Activated naive CD8-positive, alpha-beta T cell treated with anti-CD3 and anti-CD28 coated beads, Interleukin-2, amount 50 U/mL, for 24 hours (primary cell): Measurements from ENCODE around the gene ZSCAN5A.
"Not testable (repeated sequence)": the region's sequence is repeated elsewhere in the genome, so short reads cannot be mapped to it uniquely, and the experiment has no call there.

ENCODE experiments used
- ATAC-seq: fragments of 150-1000 bp; cut with Tn5 transposase; one replicate; pipeline ENCODE4 v1.10.0; 2021
- DNase-seq: peaks from one replicate; pipeline ENCODE4 v3.0.0; 2021
- H3K27ac Mint-ChIP-seq: one replicate; pipeline ENCODE4 v1.8.0; 2021; ENCODE audit warnings: mild to moderate bottlenecking, mixed read lengths
- H3K27me3 Mint-ChIP-seq: one replicate; pipeline ENCODE4 v1.8.0; 2021; ENCODE audit warnings: mixed read lengths
- H3K36me3 Mint-ChIP-seq: one replicate; pipeline ENCODE4 v1.8.0; 2021; ENCODE audit warnings: low read depth, mixed read lengths
- H3K4me1 Mint-ChIP-seq: one replicate; pipeline ENCODE4 v1.8.0; 2021; ENCODE audit warnings: mixed read lengths
- H3K4me3 Mint-ChIP-seq: one replicate; pipeline ENCODE4 v1.8.0; 2021; ENCODE audit warnings: mild to moderate bottlenecking, moderate library complexity, mixed read lengths
- H3K9me3 Mint-ChIP-seq: one replicate; pipeline ENCODE4 v1.8.0; 2021; ENCODE audit warnings: mixed read lengths

ZSCAN5A gene, protein sequence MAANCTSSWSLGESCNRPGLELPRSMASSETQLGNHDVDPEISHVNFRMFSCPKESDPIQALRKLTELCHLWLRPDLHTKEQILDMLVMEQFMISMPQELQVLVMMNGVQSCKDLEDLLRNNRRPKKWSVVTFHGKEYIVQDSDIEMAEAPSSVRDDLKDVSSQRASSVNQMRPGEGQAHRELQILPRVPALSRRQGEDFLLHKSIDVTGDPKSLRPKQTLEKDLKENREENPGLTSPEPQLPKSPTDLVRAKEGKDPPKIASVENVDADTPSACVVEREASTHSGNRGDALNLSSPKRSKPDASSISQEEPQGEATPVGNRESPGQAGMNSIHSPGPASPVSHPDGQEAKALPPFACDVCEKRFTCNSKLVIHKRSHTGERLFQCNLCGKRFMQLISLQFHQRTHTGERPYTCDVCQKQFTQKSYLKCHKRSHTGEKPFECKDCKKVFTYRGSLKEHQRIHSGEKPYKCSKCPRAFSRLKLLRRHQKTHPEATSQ

DNA sequence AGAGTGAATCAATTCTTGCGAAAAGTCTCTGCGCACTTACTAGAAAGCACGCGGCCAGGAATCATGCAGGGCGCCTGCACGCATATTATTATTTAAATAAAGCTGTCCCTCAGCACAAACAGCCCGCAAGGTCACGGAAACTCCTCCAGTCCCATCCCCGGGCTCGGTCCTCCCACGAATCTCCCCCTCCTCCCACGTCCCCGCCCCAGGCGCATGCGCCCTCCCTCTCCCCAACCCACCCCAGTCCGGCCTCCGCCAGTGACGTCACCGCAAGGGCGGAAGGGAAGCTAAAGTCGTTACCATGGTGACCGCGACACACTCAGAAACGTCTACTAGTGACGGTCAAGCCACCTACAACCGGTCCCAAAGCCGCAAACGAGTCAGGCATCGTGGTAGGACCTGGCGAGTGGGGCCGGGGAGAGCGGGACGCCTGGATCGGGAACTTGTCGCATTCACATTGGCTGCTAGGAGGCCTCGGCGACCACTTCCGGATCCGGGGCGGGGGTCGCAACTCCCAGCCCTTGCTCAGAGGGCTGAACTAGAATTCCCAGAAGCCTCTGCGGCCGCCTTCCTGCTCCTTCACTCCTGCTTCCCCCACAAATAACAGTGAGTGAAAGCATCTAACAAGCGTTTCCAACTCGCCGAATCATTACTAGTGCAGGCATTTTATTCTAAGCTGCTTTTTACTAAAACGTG lies at the start of gene ZSCAN5A:
TSS of gene ZSCAN5A (minus strand) at position 459 of the 696 bp plus-strand sequence. CDS start 89,793 bp downstream, outside the sequence.
- peak; percentile 98 for DNase-seq
- peak within 1 kb of the TSS; percentile 82 for H3K4me3 Mint-ChIP-seq
- no peaks in the 10 kb centered on the region for H3K27me3 Mint-ChIP-seq
- peaks cover 3% of the 10 kb centered on the region for H3K9me3 Mint-ChIP-seq
- peaks cover 29% of the 10 kb centered on the region for H3K4me1 Mint-ChIP-seq
- peak within 1 kb of the TSS; percentile 96 for H3K27ac Mint-ChIP-seq
- peak; percentile 83 for ATAC-seq
- H3K36me3 Mint-ChIP-seq, result peaks cover 22% of the 10 kb centered on the region

DNA sequence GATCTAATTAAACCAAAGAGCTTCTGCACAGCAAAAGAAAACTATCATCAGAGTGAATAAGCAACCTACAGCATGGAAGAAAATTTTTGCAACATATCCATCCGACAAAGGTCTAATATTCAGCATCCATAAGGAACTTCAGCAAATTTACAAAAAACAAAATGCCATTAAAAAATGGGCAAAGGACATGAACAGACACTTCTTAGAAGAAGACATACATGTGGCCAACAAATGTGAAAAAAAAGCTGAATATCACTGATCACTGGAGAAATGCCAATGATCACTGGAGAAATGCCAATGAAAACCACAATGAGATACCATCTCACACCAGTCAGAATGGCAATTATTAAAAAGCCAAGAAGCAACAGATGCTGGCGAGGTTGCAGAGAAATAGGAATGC lies 46.2 kb upstream of the ZSCAN5A start:
- H3K36me3 Mint-ChIP-seq, result peaks cover 35% of the 10 kb centered on the region

DNA sequence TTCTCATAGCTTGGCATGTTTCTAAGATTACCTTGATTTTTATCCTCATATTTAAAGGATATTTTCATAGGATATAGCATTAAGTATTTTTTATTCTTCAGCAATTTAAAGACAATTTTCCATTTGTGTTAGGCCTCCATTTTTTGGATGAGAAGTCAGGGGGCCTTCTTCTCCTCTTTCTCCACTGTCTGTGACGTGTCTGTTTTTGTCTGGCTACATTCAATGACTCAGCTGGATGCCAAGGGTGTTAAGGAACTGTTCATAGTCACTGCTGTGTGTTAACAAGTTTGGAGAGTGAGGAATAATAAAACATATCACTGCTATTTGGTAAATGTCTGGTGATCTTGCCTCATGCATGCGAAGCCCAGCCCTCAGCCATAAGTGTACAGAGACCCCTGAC lies 42.3 kb upstream of the ZSCAN5A start:
- DNase-seq, result no peak
- H3K4me1 Mint-ChIP-seq, result no peaks in the 10 kb centered on the region
- H3K4me3 Mint-ChIP-seq, result no peak overlapping the region
- peaks cover 38% of the 10 kb centered on the region for H3K9me3 Mint-ChIP-seq
- no peak overlapping the region for H3K27ac Mint-ChIP-seq
- H3K36me3 Mint-ChIP-seq, result peaks cover 29% of the 10 kb centered on the region
- no peak for ATAC-seq
- no peaks in the 10 kb centered on the region for H3K27me3 Mint-ChIP-seq

More for the DNA sequence above, 46.2 kb upstream of the ZSCAN5A start:
- no peaks in the 10 kb centered on the region for H3K27me3 Mint-ChIP-seq
- no peak overlapping the region for H3K27ac Mint-ChIP-seq
- ATAC-seq (no peak), DNase-seq (no peak)
- H3K4me1 Mint-ChIP-seq, result no peaks in the 10 kb centered on the region
- peaks cover 57% of the 10 kb centered on the region for H3K9me3 Mint-ChIP-seq
- no peak overlapping the region for H3K4me3 Mint-ChIP-seq

DNA sequence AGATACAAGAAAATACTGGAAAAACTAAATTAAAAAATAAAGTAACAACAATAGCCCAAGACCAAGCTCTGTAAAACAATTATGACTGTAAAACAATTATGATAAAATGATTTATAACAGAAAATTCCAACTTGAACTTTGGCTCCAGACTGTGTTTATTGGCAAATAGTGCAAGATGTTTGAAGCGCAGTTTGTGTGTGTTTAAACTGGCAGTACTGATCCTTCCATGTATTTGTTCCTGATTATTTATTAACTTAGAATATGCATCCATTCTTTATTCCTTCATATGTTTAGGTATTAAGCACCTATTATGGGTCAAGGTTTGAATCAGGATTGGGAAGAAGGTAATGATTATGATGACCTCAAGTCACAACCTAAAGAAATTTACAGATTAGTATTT lies 40.9 kb upstream of the ZSCAN5A start:
- Mint-ChIP-seq H3K27me3 (no peaks in the 10 kb centered on the region), H3K9me3 (peaks cover 28% of the 10 kb centered on the region), H3K36me3 (peaks cover 22% of the 10 kb centered on the region), H3K4me1 (no peaks in the 10 kb centered on the region), H3K4me3 (no peak overlapping the region), H3K27ac (no peak overlapping the region)
- no peak for ATAC-seq
- no peak for DNase-seq

DNA sequence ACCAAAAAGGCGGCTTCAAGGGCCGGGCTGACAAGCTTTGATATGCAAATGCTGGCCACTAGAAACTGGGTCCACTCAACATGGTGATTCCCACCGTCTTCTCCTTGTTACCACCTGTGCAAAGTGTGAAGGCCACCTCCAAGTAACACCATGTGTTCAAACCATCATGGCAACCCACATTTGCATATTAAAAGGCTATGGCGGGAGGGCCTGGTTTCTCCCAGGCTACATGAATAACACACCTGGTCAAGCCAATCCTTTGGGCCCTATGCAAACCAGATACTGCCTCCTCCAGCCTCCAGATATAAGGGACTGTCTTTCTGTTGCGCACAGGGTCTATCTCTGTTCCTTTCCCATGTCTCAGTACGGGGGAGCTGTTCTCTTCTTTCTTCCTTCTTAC lies 36.6 kb upstream of the ZSCAN5A start:
- DNase-seq, result no peak
- Mint-ChIP-seq H3K36me3 (no peaks in the 10 kb centered on the region), H3K27ac (no peak overlapping the region), H3K27me3 (no peaks in the 10 kb centered on the region), H3K9me3 (no peaks in the 10 kb centered on the region), H3K4me1 (peaks cover 2% of the 10 kb centered on the region), H3K4me3 (no peak overlapping the region)
- no peak for ATAC-seq

DNA sequence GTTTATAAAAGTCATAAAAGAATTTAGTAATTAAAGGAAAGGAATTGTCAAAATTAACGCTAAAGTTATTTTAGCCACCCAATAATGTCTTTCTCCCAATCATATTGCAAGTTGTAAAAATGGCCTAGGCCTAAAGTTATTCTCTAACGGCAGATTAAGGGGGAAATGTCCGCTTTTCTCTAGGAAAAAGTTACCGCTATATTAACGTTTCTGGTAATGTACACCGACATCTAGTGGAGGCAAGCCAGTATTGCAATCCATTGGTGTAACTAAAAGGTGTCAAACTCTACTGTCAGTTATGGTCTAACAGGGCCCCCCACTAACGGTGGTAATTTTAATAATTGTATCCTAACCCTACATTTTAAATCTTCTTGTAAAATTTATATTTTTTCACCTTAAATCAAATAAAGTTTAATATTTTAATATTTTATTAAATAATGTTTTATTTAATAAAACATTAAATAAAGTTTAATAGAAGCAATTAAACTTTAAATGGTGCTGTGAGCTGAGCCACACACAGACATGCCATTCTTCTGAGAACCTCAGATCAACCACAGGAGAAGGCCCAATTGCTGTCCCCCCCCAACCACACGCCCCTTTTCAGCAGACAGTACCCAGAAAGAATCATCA lies 35.9 kb upstream of the ZSCAN5A start:
- ATAC-seq (no peak), DNase-seq (peak; percentile 53)

DNA sequence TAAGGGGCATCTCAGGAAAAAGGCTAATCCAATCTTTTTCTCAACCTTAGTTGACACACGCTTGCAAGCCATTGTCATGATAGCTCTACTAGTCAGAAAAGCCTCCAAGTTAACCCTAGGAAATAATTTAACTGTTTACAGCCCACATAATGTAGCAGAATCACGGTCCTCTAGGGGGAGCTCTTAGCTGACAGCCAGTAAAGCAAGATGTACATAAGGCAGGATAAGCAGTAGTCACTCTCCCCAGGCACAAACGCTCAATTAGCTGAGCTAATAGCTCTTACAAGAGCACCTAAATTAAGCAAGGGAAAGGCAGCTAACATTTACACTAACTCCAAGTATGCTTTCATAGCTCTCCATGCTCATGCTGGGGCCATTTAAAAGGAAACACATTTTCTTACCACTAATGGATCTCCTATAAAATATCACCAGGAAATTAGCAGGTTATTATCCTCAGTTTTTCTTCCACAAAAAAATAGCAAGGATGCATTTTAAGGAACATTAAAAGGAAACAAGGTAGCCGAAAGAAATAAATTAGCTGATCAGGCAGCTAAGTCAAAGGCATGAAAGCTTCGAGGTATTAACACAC lies 33.7 kb upstream of the ZSCAN5A start:
- no peak overlapping the region for H3K27ac Mint-ChIP-seq
- H3K4me1 Mint-ChIP-seq, result peaks cover 2% of the 10 kb centered on the region
- DNase-seq (peak; percentile 30), ATAC-seq (no peak)
- no peak overlapping the region for H3K4me3 Mint-ChIP-seq
- no peaks in the 10 kb centered on the region for H3K36me3 Mint-ChIP-seq
- no peaks in the 10 kb centered on the region for H3K9me3 Mint-ChIP-seq
- H3K27me3 Mint-ChIP-seq, result no peaks in the 10 kb centered on the region

More for the DNA sequence above, 35.9 kb upstream of the ZSCAN5A start:
- no peak overlapping the region for H3K27ac Mint-ChIP-seq
- H3K27me3 Mint-ChIP-seq, result no peaks in the 10 kb centered on the region
- no peaks in the 10 kb centered on the region for H3K9me3 Mint-ChIP-seq
- H3K4me1 Mint-ChIP-seq, result peaks cover 2% of the 10 kb centered on the region
- H3K36me3 Mint-ChIP-seq, result no peaks in the 10 kb centered on the region
- no peak overlapping the region for H3K4me3 Mint-ChIP-seq

DNA sequence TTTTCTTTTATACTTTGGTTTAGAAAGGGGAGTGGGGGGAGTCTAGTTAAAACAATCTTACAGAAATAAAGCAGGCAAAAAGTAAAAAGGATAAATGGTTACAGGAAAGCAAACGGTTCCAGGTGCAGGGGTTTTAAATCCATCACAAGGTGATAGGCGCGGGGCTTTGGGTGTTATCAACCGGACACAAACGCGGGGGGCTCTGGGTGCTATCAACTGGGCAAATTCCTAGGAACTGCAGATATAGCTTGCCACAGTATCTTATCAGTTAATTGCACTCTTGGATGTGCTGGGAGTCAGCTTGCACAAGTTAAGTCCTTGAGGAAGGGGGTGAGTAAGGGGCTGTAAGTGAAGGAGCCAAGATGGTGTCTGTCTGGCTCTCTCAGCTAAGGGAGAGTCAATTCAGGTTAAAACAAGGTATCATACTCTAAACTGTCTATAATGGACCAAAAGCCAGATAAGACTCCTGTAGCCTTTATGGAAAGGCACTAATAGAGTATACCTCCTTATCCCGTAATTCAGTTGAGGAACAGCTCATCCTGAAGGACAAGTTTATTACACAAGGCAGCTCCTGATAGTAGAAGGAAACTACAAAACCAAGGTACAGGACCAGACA lies 32.6 kb upstream of the ZSCAN5A start:
- ATAC-seq, result no peak
- peaks cover 2% of the 10 kb centered on the region for H3K4me1 Mint-ChIP-seq
- no peak overlapping the region for H3K27ac Mint-ChIP-seq
- H3K36me3 Mint-ChIP-seq, result peaks cover 2% of the 10 kb centered on the region
- DNase-seq, result no peak
- peaks cover 4% of the 10 kb centered on the region for H3K27me3 Mint-ChIP-seq
- no peak overlapping the region for H3K4me3 Mint-ChIP-seq
- no peaks in the 10 kb centered on the region for H3K9me3 Mint-ChIP-seq

DNA sequence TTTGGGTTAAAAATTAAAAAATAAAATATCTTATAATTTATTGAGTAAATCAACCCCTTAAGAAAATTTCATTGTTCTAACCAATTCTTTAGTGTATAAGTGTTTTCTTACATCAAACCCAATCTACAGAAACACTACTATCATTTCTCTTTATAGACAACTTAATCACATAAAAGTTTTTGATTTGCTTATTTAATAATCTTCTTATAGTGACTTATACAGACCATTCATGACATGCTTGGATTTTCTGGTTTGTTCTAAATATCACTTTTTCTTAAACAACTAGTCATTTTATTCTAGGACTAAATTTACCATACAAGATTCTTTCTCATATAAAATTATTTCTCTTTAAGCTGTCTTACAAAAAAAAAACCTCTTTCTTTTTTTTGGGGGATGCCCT lies 27.3 kb upstream of the ZSCAN5A start:
- Mint-ChIP-seq H3K27ac (no peak overlapping the region), H3K9me3 (peaks cover 19% of the 10 kb centered on the region), H3K4me3 (no peak overlapping the region), H3K4me1 (no peaks in the 10 kb centered on the region), H3K36me3 (peaks cover 4% of the 10 kb centered on the region), H3K27me3 (peaks cover 6% of the 10 kb centered on the region)
- DNase-seq, result no peak
- no peak for ATAC-seq

DNA sequence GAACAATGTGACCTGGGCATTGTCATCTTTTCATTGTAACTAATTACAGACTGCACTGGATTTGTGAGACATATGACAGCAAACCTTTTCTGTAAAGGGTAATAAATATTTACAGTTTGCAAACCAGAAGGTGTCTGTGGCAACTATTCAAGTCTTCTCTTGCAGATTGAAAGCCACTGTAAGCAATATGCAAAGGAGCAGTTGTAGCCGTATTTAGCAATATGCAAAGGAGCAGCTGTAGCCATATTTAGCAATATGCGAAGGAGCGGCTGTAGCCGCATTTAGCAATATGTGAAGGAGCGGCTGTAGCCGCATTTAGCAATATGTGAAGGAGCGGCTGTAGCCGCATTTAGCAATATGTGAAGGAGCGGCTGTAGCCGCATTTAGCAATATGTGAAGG lies 24.4 kb upstream of the ZSCAN5A start:
- H3K4me3 Mint-ChIP-seq, DNase-seq, ATAC-seq, H3K27me3 Mint-ChIP-seq, H3K4me1 Mint-ChIP-seq, H3K36me3 Mint-ChIP-seq, H3K27ac Mint-ChIP-seq: not testable (repeated sequence)
- peaks cover 19% of the 10 kb centered on the region for H3K9me3 Mint-ChIP-seq

DNA sequence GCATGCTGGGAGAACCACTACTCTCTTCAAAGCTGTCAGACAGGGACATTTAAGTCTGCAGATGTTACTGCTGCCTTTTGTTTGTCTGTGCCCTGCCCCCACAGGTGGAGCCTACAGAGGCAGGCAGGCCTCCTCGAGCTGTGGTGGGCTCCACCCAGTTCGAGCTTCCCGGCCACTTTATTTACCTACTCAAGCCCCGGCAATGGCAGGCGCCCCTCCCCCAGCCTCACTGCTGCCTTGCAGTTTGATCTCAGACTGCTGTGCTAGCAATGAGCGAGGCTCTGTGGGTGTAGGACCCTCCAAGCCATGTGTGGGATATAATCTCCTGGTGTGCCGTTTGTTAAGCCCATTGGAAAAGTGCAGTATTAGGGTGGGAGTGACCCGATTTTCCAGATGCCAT lies 22.4 kb upstream of the ZSCAN5A start:
- DNase-seq, H3K27ac Mint-ChIP-seq, ATAC-seq, H3K27me3 Mint-ChIP-seq, H3K36me3 Mint-ChIP-seq, H3K4me1 Mint-ChIP-seq, H3K4me3 Mint-ChIP-seq: not testable (repeated sequence)
- H3K9me3 Mint-ChIP-seq, result peaks cover 24% of the 10 kb centered on the region

DNA sequence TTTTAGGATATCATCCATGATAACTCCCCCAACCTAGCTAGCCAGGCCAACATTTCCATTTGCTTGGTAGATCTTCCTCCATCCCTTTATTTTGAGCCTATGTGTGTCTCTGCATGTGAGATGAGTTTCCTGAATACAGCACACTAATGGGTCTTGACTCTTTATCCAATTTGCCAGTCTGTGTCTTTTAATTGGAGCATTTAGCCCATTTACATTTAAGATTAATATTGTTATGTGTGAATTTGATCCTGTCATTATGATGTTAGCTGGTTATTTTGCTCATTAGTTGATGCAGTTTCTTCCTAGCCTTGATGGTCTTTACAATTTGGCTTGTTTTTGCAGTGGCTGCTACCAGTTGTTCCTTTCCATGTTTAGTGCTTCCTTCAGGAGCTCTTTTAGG lies 20.7 kb upstream of the ZSCAN5A start:
- not testable (repeated sequence) for H3K27ac Mint-ChIP-seq

DNA sequence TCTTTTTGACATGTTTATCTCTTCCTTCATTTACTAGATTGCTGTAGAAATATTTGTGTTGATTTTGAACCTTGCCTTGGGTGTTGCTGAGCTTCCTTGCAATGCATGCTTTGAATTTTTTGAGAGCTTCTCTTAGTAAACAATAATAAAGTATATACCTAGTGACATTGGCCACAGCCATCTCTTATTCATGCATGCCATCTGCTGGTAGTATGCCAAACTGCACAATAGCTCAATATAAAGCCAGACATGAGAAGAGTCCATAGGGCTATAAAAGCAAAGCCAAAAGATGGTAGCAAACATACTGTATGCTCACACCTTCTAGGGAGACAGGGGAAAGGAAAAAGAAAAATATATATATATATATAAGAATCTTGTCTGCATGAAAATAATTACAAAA lies 18.9 kb upstream of the ZSCAN5A start:
- ATAC-seq (no peak), DNase-seq (peak; percentile 34)
- Mint-ChIP-seq H3K4me1 (no peaks in the 10 kb centered on the region), H3K9me3 (peaks cover 6% of the 10 kb centered on the region), H3K4me3 (no peak overlapping the region), H3K36me3 (peaks cover 2% of the 10 kb centered on the region), H3K27me3 (peaks cover 5% of the 10 kb centered on the region), H3K27ac (no peak overlapping the region)

More for the DNA sequence above, 20.7 kb upstream of the ZSCAN5A start:
- H3K4me3 Mint-ChIP-seq, DNase-seq, H3K27me3 Mint-ChIP-seq, H3K4me1 Mint-ChIP-seq, ATAC-seq, H3K36me3 Mint-ChIP-seq: not testable (repeated sequence)
- H3K9me3 Mint-ChIP-seq, result peaks cover 12% of the 10 kb centered on the region

DNA sequence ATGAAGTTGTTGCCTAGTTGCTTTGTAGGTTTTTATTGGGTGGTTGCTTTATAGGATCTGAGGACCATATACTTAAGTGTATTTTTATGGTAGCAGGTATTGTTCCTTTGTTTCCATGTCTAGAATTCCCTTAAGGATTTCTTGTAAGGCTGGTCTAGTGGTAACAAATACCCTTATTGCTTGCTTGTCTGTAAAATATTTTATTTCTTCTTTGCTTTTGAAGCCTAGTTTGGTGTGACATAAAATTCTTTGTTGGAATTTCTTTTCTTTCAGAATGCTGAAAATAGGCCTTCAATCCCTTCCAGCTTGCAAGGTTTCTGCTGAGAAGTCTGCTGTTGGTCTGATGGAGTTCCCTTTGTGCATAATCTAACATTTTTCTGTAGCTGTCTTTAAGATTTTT lies 18.1 kb upstream of the ZSCAN5A start:
- Mint-ChIP-seq H3K9me3 (peaks cover 6% of the 10 kb centered on the region), H3K4me3 (no peak overlapping the region)

More for the DNA sequence above, 18.1 kb upstream of the ZSCAN5A start:
- no peaks in the 10 kb centered on the region for H3K4me1 Mint-ChIP-seq
- no peak for ATAC-seq
- DNase-seq, result no peak
- no peak overlapping the region for H3K27ac Mint-ChIP-seq
- peaks cover 5% of the 10 kb centered on the region for H3K27me3 Mint-ChIP-seq
- peaks cover 2% of the 10 kb centered on the region for H3K36me3 Mint-ChIP-seq
